Skeletal muscle tissue (tissue), 4 donors: ENCODE measurements around the gene NOS3. TPM values are rescaled to one million over a fixed set of nuclear protein-coding genes. Genes with fewer than 3 reads are reported as not detected.

Experiments
- H3K27ac ChIP-seq: one replicate; pipeline ENCODE4 v1.7.0; 2013; ENCODE audit warnings: mild to moderate bottlenecking, low read depth, low read length, inconsistent platforms
- H3K27me3 ChIP-seq, 3 donors: one replicate each; pipeline ENCODE4 v1.7.0; 2013; ENCODE audit warnings: low read length in 3 of 3; ENCODE audit not compliant: control insufficient read depth in 3 of 3, insufficient read depth in 3 of 3
- H3K36me3 ChIP-seq, 3 donors: one replicate each; pipeline ENCODE4 v1.7.0; 2013; ENCODE audit warnings: low read length in 3 of 3; ENCODE audit not compliant: control insufficient read depth in 3 of 3, insufficient read depth in 3 of 3
- H3K4me1 ChIP-seq, 3 donors: one replicate each; pipeline ENCODE4 v1.7.0; 2013; ENCODE audit warnings: low read length in 3 of 3, mild to moderate bottlenecking in 3 of 3; ENCODE audit not compliant: control insufficient read depth in 3 of 3, insufficient read depth in 3 of 3
- H3K4me3 ChIP-seq, 3 donors: one replicate each; pipeline ENCODE4 v1.7.0; 2013; ENCODE audit warnings: low read length in 3 of 3
- H3K9ac ChIP-seq, 3 donors: one replicate each; pipeline ENCODE4 v1.7.0; 2013; ENCODE audit warnings: low read length in 3 of 3, mild to moderate bottlenecking in 3 of 3, moderate library complexity in 2 of 3, low read depth in 1 of 3
- H3K9me3 ChIP-seq, 3 donors: one replicate each; pipeline ENCODE4 v1.7.0; 2013; ENCODE audit warnings: low read length in 3 of 3; ENCODE audit not compliant: control insufficient read depth in 3 of 3
- total RNA-seq: library from RNA; depleted of rRNA; stranded (reverse); fragments of >200 nt; gene quantifications from one replicate; pipeline ENCODE4 v1.2.3, GENCODE V29; 2014
- donor health status: Osteomylitis.

The NOS3 gene
- total RNA-seq, 1 donor from 2014 or later, result 4.7 TPM

- Histone ChIP-seq H3K4me3 (no peak overlapping the region), H3K27me3 (peaks cover 2 to 47% (median 17%) of the 10 kb centered on the region in 3 donors), H3K9me3 (no peaks in the 10 kb centered on the region), H3K9ac (no peak overlapping the region), H3K4me1 (peaks cover 4 to 18% (median 5%) of the 10 kb centered on the region in 3 donors), H3K27ac (no peak overlapping the region), H3K36me3 (no peaks in the 10 kb centered on the region)
Observed at GRCh38 chr7:150958597-150958996, 32.2 kb upstream of the NOS3 start.

- Histone ChIP-seq H3K27ac (no peak overlapping the region), H3K9me3 (no peaks in the 10 kb centered on the region), H3K4me3 (no peak overlapping the region), H3K9ac (no peak overlapping the region), H3K36me3 (no peaks in the 10 kb centered on the region), H3K27me3 (peaks cover 2 to 47% (median 19%) of the 10 kb centered on the region in 3 donors), H3K4me1 (peaks cover 4 to 18% (median 5%) of the 10 kb centered on the region in 3 donors)
Observed at GRCh38 chr7:150959081-150959480, 31.7 kb upstream of the NOS3 start.

- Histone ChIP-seq H3K9me3 (no peaks in the 10 kb centered on the region), H3K27ac (no peak overlapping the region), H3K27me3 (peaks cover 7 to 49% (median 28%) of the 10 kb centered on the region in 3 donors), H3K36me3 (no peaks in the 10 kb centered on the region), H3K4me1 (peaks cover 4 to 18% (median 10%) of the 10 kb centered on the region in 3 donors), H3K4me3 (no peak overlapping the region), H3K9ac (no peak overlapping the region)
Observed at GRCh38 chr7:150959739-150960734, 30.8 kb upstream of the NOS3 start.

DNA sequence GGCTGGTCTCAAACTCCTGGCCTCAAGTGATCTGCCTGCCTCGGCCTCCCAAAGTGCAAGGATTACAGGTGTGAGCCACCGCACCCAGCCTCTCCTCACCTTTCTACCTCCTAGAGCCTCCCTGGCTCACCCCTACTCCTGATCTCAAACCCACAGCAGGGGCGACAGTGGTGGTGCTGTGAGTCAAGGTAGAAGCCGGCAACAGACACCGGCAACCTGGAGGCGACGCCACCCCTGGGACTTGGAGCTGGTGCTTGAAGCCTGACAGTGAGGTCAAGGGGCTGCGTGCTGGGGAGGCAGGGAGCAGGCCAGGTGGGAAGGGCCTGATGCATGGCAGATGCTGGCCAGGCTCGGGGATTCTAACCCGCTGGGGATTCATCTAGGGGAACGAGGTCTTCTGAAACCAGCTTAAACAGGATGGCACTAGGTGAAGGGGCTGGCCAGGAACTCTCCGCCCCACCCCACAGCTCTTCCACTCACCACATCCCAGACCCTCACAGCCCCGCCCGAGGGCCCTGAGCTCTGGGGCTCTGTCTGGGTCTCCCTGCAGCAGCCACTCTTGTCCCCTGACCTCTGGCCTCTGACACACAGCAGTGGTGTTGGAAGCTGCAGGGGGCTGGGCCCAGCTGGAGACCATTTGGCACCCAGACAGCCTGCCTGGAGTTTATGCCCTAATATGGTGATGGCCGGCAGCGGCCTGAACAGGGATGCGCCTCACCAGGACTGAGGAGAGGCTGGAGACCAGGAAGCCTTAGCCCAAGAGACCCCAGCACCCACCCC, 29.1 kb upstream of the NOS3 start:
- no peaks in the 10 kb centered on the region for H3K9me3 ChIP-seq
- H3K9ac ChIP-seq, result no peak overlapping the region
- no peaks in the 10 kb centered on the region for H3K36me3 ChIP-seq
- H3K27me3 ChIP-seq, result peaks cover 13 to 45% (median 37%) of the 10 kb centered on the region in 3 donors
- no peak overlapping the region for H3K27ac ChIP-seq
- H3K4me1 ChIP-seq, result peaks cover 0 to 13% (median 8%) of the 10 kb centered on the region in 3 donors
- no peak overlapping the region for H3K4me3 ChIP-seq

- Histone ChIP-seq H3K36me3 (no peaks in the 10 kb centered on the region), H3K4me1 (peaks cover 0 to 14% (median 8%) of the 10 kb centered on the region in 3 donors), H3K9ac (no peak overlapping the region), H3K27me3 (peaks cover 10 to 42% (median 37%) of the 10 kb centered on the region in 3 donors), H3K4me3 (no peak overlapping the region), H3K9me3 (no peaks in the 10 kb centered on the region), H3K27ac (no peak overlapping the region)
Observed at GRCh38 chr7:150962290-150962552, 28.6 kb upstream of the NOS3 start.

DNA sequence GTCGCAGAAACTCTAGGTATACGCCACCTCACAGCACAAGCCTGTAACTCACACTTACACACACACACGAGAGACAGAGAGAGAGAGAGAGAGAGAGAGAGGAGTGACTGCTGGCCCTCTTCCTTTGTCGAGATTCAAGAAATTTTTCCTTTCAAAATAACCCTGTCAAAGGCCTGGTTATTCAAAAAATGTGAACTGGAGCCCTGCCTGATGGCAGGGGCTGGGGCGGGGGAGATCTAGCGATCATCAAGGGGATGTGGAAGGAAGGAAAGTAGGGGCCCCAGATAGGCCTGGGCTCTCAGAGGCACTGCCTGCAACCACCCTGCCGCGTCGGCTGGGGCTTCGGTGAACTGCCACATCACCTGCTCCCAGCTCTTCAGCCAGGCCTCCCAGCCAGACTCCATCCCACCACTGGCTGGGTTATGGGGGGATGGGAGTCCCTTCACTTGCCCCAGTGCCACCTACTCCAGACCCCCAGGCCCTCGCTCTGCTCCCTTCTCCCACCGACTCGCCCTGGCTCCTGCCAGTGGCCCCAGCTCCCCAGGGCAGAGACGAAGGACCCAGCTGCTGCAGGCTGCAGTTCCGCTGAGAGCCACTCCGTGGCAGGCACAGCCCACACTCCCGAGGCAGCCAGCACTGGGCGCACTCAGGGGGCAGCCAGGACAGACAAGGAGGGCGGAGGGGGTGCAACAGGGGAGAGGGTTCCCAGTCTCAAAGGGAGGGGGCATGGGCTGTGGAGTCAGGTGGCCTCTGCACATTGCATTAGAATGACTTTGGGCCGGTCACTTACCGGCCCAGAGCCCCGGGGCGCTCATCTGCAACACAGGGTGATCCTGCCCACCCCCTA, 28.0 kb upstream of the NOS3 start:
- Histone ChIP-seq H3K9ac (no peak overlapping the region), H3K4me1 (peaks cover 4 to 19% (median 12%) of the 10 kb centered on the region in 3 donors), H3K4me3 (no peak overlapping the region), H3K9me3 (no peaks in the 10 kb centered on the region), H3K27ac (no peak overlapping the region), H3K27me3 (peaks cover 10 to 42% (median 34%) of the 10 kb centered on the region in 3 donors), H3K36me3 (no peaks in the 10 kb centered on the region)

GRCh38 chr7:150963707-150964559, 26.9 kb upstream of the NOS3 start:
- no peak overlapping the region for H3K9ac ChIP-seq
- H3K9me3 ChIP-seq, result no peaks in the 10 kb centered on the region
- H3K27me3 ChIP-seq, result peaks cover 14 to 42% (median 40%) of the 10 kb centered on the region in 3 donors
- no peak overlapping the region for H3K27ac ChIP-seq
- H3K4me1 ChIP-seq, result peaks cover 13 to 31% (median 24%) of the 10 kb centered on the region in 3 donors
- no peak overlapping the region for H3K4me3 ChIP-seq
- no peaks in the 10 kb centered on the region for H3K36me3 ChIP-seq

DNA sequence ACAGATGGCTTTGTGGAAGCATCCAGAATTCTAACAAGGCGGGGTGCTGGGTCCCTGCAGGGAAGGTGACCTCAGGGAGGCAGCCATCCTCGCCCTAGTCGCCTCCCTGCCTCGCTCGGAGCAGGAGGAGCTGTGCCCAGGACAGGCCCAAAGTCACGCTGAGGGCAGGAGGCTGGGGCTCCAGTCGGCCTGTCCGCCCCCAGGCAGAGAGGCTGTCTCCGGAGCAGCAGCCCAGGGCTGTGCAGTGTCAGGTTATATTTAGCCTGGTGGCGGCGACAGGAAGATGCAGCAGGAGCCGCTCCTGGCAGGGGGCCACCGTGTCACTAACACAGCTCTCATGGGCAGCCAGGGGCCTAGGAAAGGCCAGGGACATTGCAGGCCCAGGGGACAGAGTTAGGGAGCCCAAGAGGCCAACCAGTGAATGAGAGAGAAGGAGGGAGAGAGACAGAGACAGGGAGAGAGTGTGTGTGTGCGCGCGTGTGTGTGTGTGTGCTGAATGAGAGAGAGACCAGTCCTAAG, 26.2 kb upstream of the NOS3 start:
- Histone ChIP-seq H3K4me1 (peaks cover 19 to 38% (median 31%) of the 10 kb centered on the region in 3 donors), H3K36me3 (no peaks in the 10 kb centered on the region), H3K9me3 (no peaks in the 10 kb centered on the region), H3K27ac (no peak overlapping the region), H3K27me3 (peaks cover 22 to 45% (median 45%) of the 10 kb centered on the region in 3 donors), H3K9ac (no peak overlapping the region), H3K4me3 (no peak overlapping the region)
